OCI-LY3 (cell line): Measurements from ENCODE around the gene RPS6KA4.
"Not testable (repeated sequence)": the region's sequence is repeated elsewhere in the genome, so short reads cannot be mapped to it uniquely, and the experiment has no call there.

Experiments used
- H2AFZ ChIP-seq: fragments of 200-600, 300-600 bp; shearing (Covaris generic); 2 replicates; pipeline ENCODE4 v1.6.0; 2014; ENCODE audit warnings: antibody characterized with exemption, low read depth, low read length
- H3K27ac ChIP-seq: fragments of 200-600, 300-600 bp; sonication (generic); 2 replicates; pipeline ENCODE4 v1.5.1; 2014; ENCODE audit warnings: mild to moderate bottlenecking, low read length, moderate library complexity, mixed read lengths
- H3K27me3 ChIP-seq: fragments of 200-600, 300-600 bp; sonication (generic); 2 replicates; pipeline ENCODE4 v1.6.1; 2014; ENCODE audit warnings: low read depth, low read length, mixed read lengths
- H3K36me3 ChIP-seq: fragments of 200-600, 300-600 bp; sonication (generic); replicated peaks from 2 replicates; pipeline ENCODE3; 2014; ENCODE audit warnings: low read depth, low read length, mixed read lengths
- H3K4me1 ChIP-seq: fragments of 300-600, 200-600 bp; sonication (generic); 2 replicates; pipeline ENCODE4 v1.6.1; 2014; ENCODE audit warnings: low read length, mixed read lengths
- H3K4me2 ChIP-seq: fragments of 200-600, 300-600 bp; sonication (generic); 2 replicates; pipeline ENCODE4 v1.6.1; 2014; ENCODE audit warnings: low read length, mixed read lengths
- H3K4me3 ChIP-seq: fragments of 300-600, 200-600 bp; sonication (generic); 2 replicates; pipeline ENCODE4 v1.5.1; 2014; ENCODE audit warnings: antibody characterized with exemption, mild to moderate bottlenecking, low read length, moderate library complexity
- H3K79me2 ChIP-seq: fragments of 300-600, 200-600 bp; shearing (Covaris generic); 2 replicates; pipeline ENCODE4 v1.6.1; 2014; ENCODE audit warnings: mild to moderate bottlenecking, low read length, mixed read lengths
- H3K9ac ChIP-seq: fragments of 300-600, 200-600 bp; shearing (Covaris generic); 2 replicates; pipeline ENCODE4 v1.6.0; 2014; ENCODE audit warnings: mild to moderate bottlenecking, low read length, moderate library complexity
- H3K9me3 ChIP-seq: fragments of 200-600, 300-600 bp; shearing (Covaris generic); 2 replicates; pipeline ENCODE4 v1.6.1; 2014; ENCODE audit warnings: low read length, mixed read lengths; ENCODE audit not compliant: insufficient read depth
- H4K20me1 ChIP-seq: fragments of 200-600, 300-600 bp; sonication (generic); 2 replicates; pipeline ENCODE4 v1.6.1; 2016; ENCODE audit warnings: low read length, mixed read lengths; ENCODE audit not compliant: insufficient read depth
- EZH2phosphoT487 ChIP-seq: fragments of 200-600 bp; shearing (Covaris generic); IDR thresholded peaks from 2 replicates; pipeline ENCODE4 v1.6.1; 2018; ENCODE audit warnings: antibody characterized with exemption, mixed run types, low read depth
- TF ChIP-seq, protein P1 (sequence below): fragments of 200-600, 300-600 bp; sonication (generic); IDR thresholded peaks from 2 replicates; pipeline ENCODE4 v1.5.1; 2014; ENCODE audit warnings: antibody characterized with exemption, low read length, low read depth

RPS6KA4 gene

DNA sequence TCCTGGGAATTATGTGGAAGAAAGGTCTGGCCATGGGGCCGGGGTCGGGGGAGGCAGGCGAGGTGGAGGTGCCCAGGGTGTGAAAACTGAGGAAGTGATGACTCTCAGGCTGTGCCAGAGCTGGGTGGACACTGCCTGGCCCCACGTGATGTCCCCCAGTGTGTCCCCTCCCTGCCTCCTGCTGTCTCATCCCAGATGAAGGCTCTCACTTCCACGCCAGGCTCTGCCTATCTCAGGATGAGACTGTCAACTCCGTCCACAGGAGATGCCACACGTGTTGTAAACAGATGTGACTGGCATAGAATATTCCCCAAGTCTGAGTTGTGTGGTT lies 51.4 kb downstream of the RPS6KA4 start:
- H3K36me3 ChIP-seq: no peaks in the 10 kb centered on the region
- no peak overlapping the region for H2AFZ ChIP-seq
- H3K27me3 ChIP-seq: no peaks in the 10 kb centered on the region; the same call in 1 of the 2 replicates
- no peaks in the 10 kb centered on the region for H3K4me1 ChIP-seq
- H4K20me1 ChIP-seq: no peaks in the 10 kb centered on the region
- H3K4me2 ChIP-seq: no peak overlapping the region
- TF ChIP-seq, protein P1, sequence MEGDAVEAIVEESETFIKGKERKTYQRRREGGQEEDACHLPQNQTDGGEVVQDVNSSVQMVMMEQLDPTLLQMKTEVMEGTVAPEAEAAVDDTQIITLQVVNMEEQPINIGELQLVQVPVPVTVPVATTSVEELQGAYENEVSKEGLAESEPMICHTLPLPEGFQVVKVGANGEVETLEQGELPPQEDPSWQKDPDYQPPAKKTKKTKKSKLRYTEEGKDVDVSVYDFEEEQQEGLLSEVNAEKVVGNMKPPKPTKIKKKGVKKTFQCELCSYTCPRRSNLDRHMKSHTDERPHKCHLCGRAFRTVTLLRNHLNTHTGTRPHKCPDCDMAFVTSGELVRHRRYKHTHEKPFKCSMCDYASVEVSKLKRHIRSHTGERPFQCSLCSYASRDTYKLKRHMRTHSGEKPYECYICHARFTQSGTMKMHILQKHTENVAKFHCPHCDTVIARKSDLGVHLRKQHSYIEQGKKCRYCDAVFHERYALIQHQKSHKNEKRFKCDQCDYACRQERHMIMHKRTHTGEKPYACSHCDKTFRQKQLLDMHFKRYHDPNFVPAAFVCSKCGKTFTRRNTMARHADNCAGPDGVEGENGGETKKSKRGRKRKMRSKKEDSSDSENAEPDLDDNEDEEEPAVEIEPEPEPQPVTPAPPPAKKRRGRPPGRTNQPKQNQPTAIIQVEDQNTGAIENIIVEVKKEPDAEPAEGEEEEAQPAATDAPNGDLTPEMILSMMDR: no peak
- TF ChIP-seq EZH2phosphoT487: no peak
- H3K27ac ChIP-seq: no peak overlapping the region
- no peak overlapping the region for H3K9ac ChIP-seq
- no peak overlapping the region for H3K4me3 ChIP-seq
- H3K9me3 ChIP-seq: no peaks in the 10 kb centered on the region
- no peaks in the 10 kb centered on the region for H3K79me2 ChIP-seq

DNA sequence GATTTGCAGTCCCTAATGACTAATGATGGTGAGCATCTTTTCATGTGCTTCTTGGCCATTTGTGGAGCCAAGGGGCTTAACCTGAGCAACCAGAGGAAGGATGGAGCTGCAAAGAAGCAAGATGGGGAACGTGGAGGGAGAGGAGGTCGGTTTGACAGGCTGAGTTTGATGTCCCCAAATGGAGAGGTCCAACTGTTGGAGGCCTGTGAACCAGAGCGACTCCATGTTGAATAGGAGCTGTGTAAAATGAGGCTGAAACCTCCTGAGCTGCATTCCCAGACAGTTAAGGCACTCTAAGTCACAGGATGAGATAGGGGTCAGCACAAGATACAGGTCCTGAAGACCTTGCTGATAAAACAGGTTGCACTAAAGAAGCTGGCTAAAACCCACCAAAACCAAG lies 54.5 kb downstream of the RPS6KA4 start:
- no peaks in the 10 kb centered on the region for H3K9me3 ChIP-seq
- no peak overlapping the region for H3K4me3 ChIP-seq
- TF ChIP-seq, protein P1: no peak
- TF ChIP-seq EZH2phosphoT487: no peak
- no peaks in the 10 kb centered on the region for H3K4me1 ChIP-seq
- no peaks in the 10 kb centered on the region; the same call in 1 of the 2 replicates for H3K27me3 ChIP-seq
- no peaks in the 10 kb centered on the region for H4K20me1 ChIP-seq
- no peak overlapping the region for H3K27ac ChIP-seq
- no peak overlapping the region for H3K4me2 ChIP-seq
- no peak overlapping the region for H2AFZ ChIP-seq
- no peaks in the 10 kb centered on the region for H3K36me3 ChIP-seq
- H3K9ac ChIP-seq: no peak overlapping the region
- H3K79me2 ChIP-seq: no peaks in the 10 kb centered on the region

DNA sequence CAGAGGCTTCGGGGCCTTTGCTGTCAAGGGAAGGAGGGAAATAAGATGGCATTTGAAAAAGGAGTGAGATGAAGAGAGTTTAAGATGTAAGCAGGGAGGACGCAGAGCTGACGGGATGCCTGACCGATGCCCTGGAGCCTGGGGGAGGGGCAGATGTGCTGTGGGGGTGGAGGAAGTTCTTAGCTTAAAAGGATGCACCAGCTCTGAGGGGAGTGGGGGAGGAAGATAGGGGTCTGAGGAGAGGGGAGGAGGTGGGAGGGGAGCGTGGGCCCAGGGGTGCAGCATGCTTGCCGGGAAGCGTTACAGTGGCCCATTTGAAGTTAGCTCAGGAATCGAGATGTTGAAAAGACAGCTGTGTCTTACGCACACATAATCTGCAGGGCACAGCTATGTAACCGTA lies 56.3 kb downstream of the RPS6KA4 start:
- no peaks in the 10 kb centered on the region for H3K9me3 ChIP-seq
- no peaks in the 10 kb centered on the region for H3K36me3 ChIP-seq
- H3K4me1 ChIP-seq: no peaks in the 10 kb centered on the region
- no peak overlapping the region for H3K27ac ChIP-seq
- H3K4me3 ChIP-seq: no peak overlapping the region
- no peaks in the 10 kb centered on the region for H3K79me2 ChIP-seq
- H3K27me3 ChIP-seq: no peaks in the 10 kb centered on the region; the same call in 1 of the 2 replicates
- H3K9ac ChIP-seq: no peak overlapping the region
- no peak overlapping the region for H3K4me2 ChIP-seq
- H2AFZ ChIP-seq: no peak overlapping the region
- no peak for TF ChIP-seq EZH2phosphoT487
- TF ChIP-seq, protein P1: no peak
- H4K20me1 ChIP-seq: no peaks in the 10 kb centered on the region

DNA sequence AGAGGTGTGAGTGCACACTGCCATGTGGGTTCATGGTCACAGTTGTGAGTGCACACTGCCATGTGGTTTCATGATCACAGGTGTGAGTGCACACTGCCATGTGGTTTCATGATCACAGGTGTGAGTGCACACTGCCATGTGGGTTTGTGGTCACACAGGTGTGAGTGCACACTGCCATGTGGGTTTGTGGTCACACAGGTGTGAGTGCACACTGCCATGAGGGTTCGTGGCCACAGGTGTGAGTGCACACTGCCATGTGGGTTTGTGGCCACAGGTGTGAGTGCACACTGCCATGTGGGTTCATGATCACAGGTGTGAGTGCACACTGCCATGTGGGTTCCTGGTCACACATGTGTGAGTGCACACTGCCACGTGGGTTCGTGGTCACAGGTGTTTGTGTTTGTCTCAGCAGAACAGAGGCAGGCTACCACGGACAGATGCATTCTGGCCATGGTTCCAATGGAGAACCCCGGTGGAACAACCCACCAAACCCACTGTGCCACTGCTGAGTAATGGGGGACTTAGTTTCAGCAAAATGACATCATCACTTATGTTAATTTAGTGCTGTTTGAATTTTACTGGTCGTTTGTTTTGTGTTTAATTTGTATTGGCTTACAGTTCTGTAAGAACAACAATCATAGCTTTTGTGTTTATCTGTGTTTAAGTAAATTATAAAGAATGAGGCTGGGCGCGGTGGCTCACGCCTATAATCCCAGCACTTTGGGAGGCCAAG lies 57.2 kb downstream of the RPS6KA4 start:
- Histone ChIP-seq H3K79me2 (no peaks in the 10 kb centered on the region), H3K36me3 (no peaks in the 10 kb centered on the region), H3K27ac (no peak overlapping the region), H3K9ac (no peak overlapping the region), H3K4me3 (no peak overlapping the region), H4K20me1 (no peaks in the 10 kb centered on the region), H3K4me2 (no peak overlapping the region), H3K4me1 (no peaks in the 10 kb centered on the region), H2AFZ (no peak overlapping the region), H3K9me3 (no peaks in the 10 kb centered on the region), H3K27me3 (peaks cover 3% of the 10 kb centered on the region; the same call in 1 of the 2 replicates)
- TF ChIP-seq EZH2phosphoT487: no peak
- TF ChIP-seq, protein P1: no peak

DNA sequence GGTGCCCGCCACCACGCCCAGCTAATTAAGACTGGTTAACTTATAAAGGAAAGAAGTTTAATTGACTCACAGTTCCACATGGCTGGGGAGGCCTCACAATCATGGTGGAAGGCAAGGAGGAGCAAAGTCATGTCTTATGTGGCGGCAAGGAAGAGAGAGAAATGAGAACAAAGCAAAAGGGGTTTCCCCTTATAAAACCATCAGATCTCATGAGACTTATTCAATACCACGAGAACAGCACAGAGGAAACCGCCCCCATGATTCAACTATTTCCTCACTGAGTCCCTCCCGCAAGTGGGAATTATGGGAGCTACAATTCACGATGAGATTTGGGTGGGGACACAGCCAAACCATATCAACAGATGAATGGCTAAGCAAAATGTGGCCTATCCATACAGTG lies 59.3 kb downstream of the RPS6KA4 start:
- H3K4me1 ChIP-seq, H3K4me2 ChIP-seq, H3K36me3 ChIP-seq, H3K79me2 ChIP-seq, H4K20me1 ChIP-seq, H3K27ac ChIP-seq, H3K9me3 ChIP-seq, H3K4me3 ChIP-seq, H2AFZ ChIP-seq, H3K9ac ChIP-seq: not testable (repeated sequence)
- peaks cover 19% of the 10 kb centered on the region; the same call in 1 of the 2 replicates for H3K27me3 ChIP-seq
